ENCODE measurements around the gene LCN6.
"Not testable (repeated sequence)": the region's sequence is repeated elsewhere in the genome, so short reads cannot be mapped to it uniquely, and the experiment has no call there.

LCN6 gene

DNA sequence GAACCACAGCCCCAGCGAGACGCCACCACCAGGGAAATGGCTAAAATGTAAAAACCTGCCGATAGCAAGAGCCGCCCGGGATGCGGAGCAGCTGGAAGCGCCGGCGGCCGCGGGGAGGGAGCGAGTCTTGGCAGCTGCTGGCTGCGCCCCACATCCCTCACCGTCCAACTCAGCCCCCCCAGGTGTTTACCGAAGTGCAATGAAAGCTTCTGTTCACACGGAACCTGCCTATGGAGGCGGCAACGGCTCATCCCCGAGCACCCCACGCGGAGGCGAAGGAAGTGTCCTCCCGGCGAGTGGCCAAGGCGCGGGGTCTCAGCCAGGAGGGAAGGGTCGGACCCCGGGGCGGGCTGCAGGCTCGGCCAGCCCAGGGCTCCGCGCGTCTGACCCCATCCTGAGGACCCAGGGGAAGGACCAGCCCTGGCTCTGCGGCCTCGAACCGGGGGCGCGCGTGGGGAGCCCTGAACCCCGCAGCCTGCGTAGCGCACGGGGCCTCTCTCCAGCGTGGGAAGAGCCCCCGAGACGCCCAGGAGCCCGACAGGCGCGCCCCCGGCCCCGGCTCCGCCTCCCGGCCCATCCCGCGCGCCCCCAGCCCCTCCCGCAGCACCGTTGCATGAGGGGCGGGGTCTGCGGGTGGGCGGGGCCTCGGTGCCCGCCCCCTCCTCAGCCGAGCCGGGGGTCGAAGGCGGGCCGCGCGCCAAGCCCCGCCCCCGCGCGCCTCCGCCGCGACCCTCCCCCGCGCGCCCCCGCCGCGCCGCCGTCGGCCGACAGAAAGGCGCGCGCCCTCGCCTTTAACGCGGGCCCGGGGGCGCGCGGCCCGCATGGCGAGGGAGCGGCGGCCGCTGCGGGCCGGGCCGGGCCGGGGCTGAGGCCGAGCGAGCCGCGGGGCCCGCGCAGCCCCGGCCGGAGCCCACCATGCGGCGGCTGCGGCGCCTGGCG, 36.3 kb downstream of the LCN6 start, which contains the start of gene DIPK1B:
DIPK1B (plus strand) TSS at position 822 of the 939 bp plus-strand sequence; CDS start at position 916, 94 bp downstream.
- TF ChIP-seq, protein P1, sequence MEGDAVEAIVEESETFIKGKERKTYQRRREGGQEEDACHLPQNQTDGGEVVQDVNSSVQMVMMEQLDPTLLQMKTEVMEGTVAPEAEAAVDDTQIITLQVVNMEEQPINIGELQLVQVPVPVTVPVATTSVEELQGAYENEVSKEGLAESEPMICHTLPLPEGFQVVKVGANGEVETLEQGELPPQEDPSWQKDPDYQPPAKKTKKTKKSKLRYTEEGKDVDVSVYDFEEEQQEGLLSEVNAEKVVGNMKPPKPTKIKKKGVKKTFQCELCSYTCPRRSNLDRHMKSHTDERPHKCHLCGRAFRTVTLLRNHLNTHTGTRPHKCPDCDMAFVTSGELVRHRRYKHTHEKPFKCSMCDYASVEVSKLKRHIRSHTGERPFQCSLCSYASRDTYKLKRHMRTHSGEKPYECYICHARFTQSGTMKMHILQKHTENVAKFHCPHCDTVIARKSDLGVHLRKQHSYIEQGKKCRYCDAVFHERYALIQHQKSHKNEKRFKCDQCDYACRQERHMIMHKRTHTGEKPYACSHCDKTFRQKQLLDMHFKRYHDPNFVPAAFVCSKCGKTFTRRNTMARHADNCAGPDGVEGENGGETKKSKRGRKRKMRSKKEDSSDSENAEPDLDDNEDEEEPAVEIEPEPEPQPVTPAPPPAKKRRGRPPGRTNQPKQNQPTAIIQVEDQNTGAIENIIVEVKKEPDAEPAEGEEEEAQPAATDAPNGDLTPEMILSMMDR (IDR thresholded peaks at IDR 0.05; ENCODE audit: low read length, missing control alignments): no peak
- peak within 1 kb of the TSS; percentile 64 for H3K4me3 ChIP-seq (replicated peaks; ENCODE audit: low read depth, low read length)
- no peak for DNase-seq (ENCODE audit: low read depth)

- H3K4me3 ChIP-seq (replicated peaks; ENCODE audit: low read depth, low read length); DNase-seq (ENCODE audit: low read depth): not testable (repeated sequence)
Measured at GRCh38 chr9:136711219-136711648, 37.1 kb downstream of the LCN6 start.

GRCh38 chr9:136710543-136710942, 37.8 kb downstream of the LCN6 start:
- TF ChIP-seq, protein P1 (IDR thresholded peaks at IDR 0.05; ENCODE audit: low read length, missing control alignments): no peak
- H3K4me3 ChIP-seq (replicated peaks; ENCODE audit: low read depth, low read length): no peak overlapping the region
- no peak for DNase-seq (ENCODE audit: low read depth)

DNA sequence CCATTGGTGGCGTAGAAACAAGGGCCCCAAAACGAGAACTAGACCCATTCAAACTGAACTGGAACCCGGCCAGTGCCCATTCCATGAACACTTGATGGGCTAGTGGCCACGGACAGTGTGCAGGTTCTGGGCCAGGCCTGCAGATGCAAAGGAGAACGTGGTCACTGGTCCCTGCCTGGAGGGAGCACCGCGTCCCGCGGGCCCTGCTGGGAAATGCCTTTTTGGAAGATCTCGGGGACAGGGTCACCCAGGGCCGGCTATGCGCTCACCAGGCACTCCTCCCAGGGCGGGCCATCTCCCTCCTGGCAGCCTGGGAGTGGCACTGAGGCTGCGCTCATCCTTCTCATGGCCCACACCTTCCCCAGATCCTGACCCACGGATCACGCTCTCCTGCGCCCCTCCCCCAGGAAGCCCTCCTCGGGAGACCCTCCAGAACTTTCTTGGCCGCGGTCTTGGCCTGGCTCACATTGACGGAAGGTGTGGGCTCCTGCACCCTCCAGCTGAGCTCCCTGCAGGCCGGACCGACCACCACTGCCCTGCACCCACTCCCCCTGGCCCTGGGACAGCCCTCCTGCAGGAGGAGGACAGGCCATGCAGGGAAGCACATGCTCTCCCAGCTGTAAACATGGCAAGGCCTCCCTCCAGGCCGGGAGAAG, 38.7 kb downstream of the LCN6 start:
- TF ChIP-seq, protein P1 (IDR thresholded peaks at IDR 0.05; ENCODE audit: low read length, missing control alignments): no peak
- DNase-seq (ENCODE audit: low read depth): no peak
- no peak overlapping the region for H3K4me3 ChIP-seq (replicated peaks; ENCODE audit: low read depth, low read length)

- TF ChIP-seq, protein P1 (IDR thresholded peaks at IDR 0.05; ENCODE audit: low read length, missing control alignments): no peak
Measured at GRCh38 chr9:136707849-136708517, 40.3 kb downstream of the LCN6 start.

DNA sequence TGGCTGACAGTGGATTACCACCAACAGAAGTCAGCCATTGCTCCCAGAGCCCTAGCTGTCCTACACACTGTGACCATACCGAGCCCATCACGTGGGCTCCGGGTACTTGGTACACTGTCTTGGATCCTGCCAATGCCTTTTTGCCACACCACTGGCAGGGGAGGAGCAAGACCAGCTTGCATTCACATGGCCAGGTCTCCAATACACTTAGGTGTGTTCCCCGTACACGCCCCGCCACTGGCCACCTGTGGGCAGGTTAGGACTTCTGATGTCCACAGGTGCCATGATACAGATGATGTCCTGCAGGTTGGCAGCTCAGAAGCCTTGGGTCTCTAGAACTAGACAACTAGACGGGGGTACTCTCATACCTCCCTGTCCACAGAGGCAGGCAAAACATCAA, 41.3 kb downstream of the LCN6 start:
- DNase-seq (ENCODE audit: low read depth): no peak
- H3K4me3 ChIP-seq (replicated peaks; ENCODE audit: low read depth, low read length): no peak overlapping the region
- TF ChIP-seq, protein P1 (IDR thresholded peaks at IDR 0.05; ENCODE audit: low read length, missing control alignments): no peak

More at GRCh38 chr9:136707849-136708517, 40.3 kb downstream of the LCN6 start:
- H3K4me3 ChIP-seq (replicated peaks; ENCODE audit: low read depth, low read length): no peak overlapping the region
- DNase-seq (ENCODE audit: low read depth): no peak

DNA sequence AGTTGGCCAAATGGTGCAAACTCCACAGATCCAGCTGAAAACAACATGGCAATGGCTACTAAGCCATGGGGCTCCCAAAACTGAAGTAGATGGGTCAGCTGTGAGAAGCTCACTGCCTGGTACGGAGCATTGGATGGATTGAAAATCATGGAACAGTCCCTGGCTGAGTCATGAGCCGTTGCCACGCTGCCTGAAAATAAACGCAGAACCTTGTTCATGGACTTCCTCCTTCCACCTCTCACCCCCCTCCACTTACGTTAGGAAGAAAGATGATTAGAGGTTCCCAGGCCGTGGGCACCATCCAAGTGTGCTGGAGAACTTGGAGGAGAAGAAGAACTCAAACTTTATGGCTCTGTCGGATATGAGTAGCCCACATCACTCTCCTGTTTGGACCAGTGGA, 42.8 kb downstream of the LCN6 start:
- TF ChIP-seq, protein P1 (IDR thresholded peaks at IDR 0.05; ENCODE audit: low read length, missing control alignments): no peak
- no peak for DNase-seq (ENCODE audit: low read depth)

GRCh38 chr9:136704741-136705140, 43.6 kb downstream of the LCN6 start:
- not testable (repeated sequence) for H3K4me3 ChIP-seq (replicated peaks; ENCODE audit: low read depth, low read length); DNase-seq (ENCODE audit: low read depth)

More for the DNA sequence above, 42.8 kb downstream of the LCN6 start:
- H3K4me3 ChIP-seq (replicated peaks; ENCODE audit: low read depth, low read length): no peak overlapping the region

All from fibroblast of pulmonary artery (primary cell).